ENCODE measurements around the gene DUT.

DNA sequence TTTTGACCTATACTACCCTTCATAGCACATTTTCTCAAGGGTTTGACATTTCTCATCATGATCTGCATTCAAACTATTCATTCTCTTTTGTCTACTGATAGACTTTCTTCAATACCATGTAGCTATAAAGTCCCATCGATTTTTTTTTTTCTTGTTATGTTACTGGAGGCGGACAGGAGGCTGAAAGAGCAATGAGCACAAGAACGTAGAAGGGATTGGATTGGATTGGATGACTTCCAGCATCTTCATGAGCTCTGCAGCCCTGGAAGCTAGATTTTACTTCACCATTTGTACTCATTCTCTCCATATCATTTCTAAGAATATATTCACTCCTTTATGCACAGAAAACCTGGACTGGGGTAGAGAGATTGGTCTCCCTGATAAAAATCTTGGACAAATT lies 43.2 kb downstream of the DUT start:
- TF ChIP-seq EZH2 (IDR thresholded peaks at IDR 0.05) (no peak), SIN3A (IDR thresholded peaks at IDR 0.05; ENCODE audit: low read depth) (no peak), POLR2A (IDR thresholded peaks at IDR 0.05; ENCODE audit: borderline replicate concordance, extremely low read depth, insufficient read depth, insufficient read length) (no peak), ZNF274 (IDR thresholded peaks at IDR 0.05; ENCODE audit: low read depth, low read length) (no peak), RAD21 (IDR thresholded peaks at IDR 0.05; ENCODE audit: low read depth) (no peak), YY1 (IDR thresholded peaks at IDR 0.05; ENCODE audit: extremely low read depth, insufficient replicate concordance, low read depth, low read length) (no peak), ZFX (IDR thresholded peaks at IDR 0.05) (no peak)
- TF ChIP-seq, protein P1, sequence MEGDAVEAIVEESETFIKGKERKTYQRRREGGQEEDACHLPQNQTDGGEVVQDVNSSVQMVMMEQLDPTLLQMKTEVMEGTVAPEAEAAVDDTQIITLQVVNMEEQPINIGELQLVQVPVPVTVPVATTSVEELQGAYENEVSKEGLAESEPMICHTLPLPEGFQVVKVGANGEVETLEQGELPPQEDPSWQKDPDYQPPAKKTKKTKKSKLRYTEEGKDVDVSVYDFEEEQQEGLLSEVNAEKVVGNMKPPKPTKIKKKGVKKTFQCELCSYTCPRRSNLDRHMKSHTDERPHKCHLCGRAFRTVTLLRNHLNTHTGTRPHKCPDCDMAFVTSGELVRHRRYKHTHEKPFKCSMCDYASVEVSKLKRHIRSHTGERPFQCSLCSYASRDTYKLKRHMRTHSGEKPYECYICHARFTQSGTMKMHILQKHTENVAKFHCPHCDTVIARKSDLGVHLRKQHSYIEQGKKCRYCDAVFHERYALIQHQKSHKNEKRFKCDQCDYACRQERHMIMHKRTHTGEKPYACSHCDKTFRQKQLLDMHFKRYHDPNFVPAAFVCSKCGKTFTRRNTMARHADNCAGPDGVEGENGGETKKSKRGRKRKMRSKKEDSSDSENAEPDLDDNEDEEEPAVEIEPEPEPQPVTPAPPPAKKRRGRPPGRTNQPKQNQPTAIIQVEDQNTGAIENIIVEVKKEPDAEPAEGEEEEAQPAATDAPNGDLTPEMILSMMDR (IDR thresholded peaks at IDR 0.05 in 2 of 3, conservative IDR thresholded peaks at IDR 0.05 in 1 of 3; ENCODE audit: borderline replicate concordance in 1 of 3, insufficient read depth in 1 of 3, low read depth in 2 of 3, low read length in 2 of 3), result no peak
- TF ChIP-seq, protein P2, sequence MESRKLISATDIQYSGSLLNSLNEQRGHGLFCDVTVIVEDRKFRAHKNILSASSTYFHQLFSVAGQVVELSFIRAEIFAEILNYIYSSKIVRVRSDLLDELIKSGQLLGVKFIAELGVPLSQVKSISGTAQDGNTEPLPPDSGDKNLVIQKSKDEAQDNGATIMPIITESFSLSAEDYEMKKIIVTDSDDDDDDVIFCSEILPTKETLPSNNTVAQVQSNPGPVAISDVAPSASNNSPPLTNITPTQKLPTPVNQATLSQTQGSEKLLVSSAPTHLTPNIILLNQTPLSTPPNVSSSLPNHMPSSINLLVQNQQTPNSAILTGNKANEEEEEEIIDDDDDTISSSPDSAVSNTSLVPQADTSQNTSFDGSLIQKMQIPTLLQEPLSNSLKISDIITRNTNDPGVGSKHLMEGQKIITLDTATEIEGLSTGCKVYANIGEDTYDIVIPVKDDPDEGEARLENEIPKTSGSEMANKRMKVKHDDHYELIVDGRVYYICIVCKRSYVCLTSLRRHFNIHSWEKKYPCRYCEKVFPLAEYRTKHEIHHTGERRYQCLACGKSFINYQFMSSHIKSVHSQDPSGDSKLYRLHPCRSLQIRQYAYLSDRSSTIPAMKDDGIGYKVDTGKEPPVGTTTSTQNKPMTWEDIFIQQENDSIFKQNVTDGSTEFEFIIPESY (IDR thresholded peaks at IDR 0.05; ENCODE audit: extremely low read depth, insufficient replicate concordance, low read length), result no peak
